Right lobe of liver (tissue), 4 donors: ENCODE data around the gene PRPF31.

Experiments used
- POLR2A ChIP-seq: fragments of 450-650 bp; IDR thresholded peaks from one replicate; pipeline ENCODE4 v1.6.1; 2017; ENCODE audit warnings: antibody characterized with exemption, mild to moderate bottlenecking
- TF ChIP-seq, protein P1 (sequence below), 4 donors: fragments of 200-600 bp in 3 of 4; fragments of 450-650 bp in 1 of 4; IDR thresholded peaks; one replicate each; pipeline versions ENCODE4 v1.5.1 to v1.8.0; 2016 to 2022; ENCODE audit warnings: antibody characterized with exemption in 4 of 4, mild to moderate bottlenecking in 2 of 4
- donor health status: DM: no; HTN: no; CAD: no.
- donor health status: DM: no; HTN: no; CAD: no.
- donor health status: DM: no; HTN: yes; CAD: no.

DNA sequence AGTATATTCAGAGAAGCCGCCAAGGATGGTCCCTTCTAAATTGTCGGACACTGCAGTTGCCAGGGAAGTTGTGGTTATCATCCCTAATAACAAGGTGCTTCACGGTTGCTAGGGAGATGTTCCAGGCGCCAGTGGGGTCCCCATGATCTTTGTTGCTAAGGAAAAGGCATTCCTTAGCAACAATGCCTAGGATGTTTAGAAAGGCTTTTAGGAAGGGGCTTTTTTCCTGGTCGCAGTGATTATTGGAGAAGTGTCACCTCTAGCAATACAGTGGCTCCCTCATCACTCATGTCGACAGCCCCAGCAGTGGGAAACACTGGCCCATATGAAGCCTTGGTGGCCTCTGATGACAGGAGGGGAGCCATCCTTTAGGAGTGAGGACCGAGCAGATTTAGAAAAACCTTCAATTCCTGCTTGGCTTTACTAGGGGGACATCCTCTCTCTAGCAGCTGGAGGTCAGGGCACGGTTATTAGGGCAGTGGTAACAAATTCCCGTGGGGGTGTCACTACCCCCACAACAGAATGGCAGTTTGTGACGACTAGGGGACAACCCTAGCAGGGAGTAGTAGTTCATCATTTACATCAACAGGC is 63.8 kb downstream of the PRPF31 start:
- TF ChIP-seq, protein P1, sequence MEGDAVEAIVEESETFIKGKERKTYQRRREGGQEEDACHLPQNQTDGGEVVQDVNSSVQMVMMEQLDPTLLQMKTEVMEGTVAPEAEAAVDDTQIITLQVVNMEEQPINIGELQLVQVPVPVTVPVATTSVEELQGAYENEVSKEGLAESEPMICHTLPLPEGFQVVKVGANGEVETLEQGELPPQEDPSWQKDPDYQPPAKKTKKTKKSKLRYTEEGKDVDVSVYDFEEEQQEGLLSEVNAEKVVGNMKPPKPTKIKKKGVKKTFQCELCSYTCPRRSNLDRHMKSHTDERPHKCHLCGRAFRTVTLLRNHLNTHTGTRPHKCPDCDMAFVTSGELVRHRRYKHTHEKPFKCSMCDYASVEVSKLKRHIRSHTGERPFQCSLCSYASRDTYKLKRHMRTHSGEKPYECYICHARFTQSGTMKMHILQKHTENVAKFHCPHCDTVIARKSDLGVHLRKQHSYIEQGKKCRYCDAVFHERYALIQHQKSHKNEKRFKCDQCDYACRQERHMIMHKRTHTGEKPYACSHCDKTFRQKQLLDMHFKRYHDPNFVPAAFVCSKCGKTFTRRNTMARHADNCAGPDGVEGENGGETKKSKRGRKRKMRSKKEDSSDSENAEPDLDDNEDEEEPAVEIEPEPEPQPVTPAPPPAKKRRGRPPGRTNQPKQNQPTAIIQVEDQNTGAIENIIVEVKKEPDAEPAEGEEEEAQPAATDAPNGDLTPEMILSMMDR (IDR thresholded peaks at IDR 0.05) = no peak
- no peak for TF ChIP-seq POLR2A
